GM19463 (cell line): ENCODE measurements around the gene PLPPR3.
A peak's percentile ranks its signal among the peaks of the same experiment; 100 is the strongest.

Experiments
- ATAC-seq: cut with Tn5 transposase; IDR thresholded peaks from one replicate; pipeline ENCODE4 v1.9.1; 2021; ENCODE audit warnings: mild to moderate bottlenecking, moderate library complexity; ENCODE audit not compliant: unreplicated experiment

Gene PLPPR3

DNA sequence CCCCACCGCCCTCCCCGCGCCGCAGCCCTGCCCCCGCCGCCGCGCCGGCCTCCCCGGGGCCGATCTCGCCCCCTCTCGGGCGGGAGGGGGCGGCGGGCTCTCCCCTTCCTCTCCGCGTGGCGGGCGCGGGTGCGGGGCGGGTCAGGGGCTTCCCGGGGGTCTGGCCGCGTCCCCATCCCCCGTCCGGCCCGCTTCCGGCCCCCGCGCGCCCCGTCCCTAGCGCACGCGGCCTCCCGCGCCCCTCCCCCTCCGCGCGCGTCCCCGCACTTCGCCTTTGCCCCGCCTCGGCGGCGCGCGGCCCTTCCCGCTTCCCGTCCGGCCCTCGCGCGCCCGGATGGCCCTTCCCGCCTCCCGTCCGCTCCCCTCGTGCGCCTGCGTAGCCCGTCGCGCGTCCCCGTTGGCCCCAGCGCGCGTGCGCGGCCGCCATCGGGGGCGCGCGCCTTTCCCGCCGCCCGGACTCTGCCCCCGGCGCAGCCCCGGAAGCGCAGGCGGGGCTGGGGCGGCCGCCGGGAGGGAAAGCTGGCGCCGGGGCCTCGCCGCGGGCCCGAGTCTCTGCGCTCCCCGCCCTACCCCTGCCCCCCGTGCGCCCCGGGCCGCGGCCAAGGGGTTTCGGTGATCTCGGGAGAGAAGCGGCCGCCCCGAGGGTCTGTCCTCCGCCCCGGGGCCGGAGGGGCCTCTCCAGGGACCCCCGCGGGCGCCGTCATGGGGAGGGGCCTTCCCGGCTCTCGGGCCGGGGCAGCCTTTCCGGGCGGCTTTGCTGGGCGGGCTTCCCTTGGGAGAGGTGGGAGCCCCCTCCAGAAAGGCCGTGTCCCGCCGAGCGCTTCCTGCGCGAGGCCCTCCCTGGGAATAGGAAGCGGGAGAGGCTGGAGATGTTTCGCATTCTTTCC, 24.0 kb downstream of the PLPPR3 start:
- ATAC-seq, result peak; percentile 36

DNA sequence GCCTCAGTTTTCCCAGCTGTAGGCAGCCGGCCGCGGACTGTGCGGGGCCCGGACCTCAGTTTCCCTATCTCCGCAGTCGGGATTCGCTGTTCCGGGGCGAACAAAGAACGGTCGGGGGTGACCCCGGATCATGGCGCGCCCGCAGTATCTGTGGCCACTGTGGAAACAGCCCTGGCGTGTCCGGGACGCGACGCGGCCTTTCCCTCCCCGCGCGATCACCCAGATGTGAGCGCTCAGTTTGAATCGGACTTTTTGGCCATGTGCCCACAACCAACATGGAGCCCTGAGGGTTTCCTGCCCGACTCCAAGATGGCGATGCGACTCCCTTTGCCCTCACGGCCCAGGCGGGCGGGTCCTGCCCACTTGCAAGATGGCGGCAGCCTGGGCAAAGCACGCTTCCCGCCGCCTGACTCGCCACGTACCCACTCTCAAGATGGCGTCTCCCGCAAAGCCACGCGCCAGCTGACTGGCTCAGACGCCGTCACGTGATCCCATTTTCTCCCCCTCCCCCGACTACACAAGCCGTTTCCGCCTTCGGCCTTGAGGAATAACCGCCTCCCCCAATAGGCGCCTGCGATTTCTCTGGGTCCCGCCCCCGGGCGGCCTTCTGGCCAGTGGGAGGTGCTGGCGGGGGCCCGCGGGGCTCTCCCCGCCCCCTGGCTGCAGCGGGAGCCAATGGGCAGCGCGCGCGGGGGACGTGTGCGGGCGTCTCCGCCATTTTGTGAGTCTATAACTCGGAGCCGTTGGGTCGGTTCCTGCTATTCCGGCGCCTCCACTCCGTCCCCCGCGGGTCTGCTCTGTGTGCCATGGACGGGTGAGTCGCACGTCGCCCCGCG, 24.8 kb downstream of the PLPPR3 start, which contains the start of gene PTBP1:
Gene PTBP1 (plus strand): TSS at position 761 of the 836 bp plus-strand sequence. CDS start 46 bp downstream, at position 807.
- ATAC-seq, result peak; percentile 73

DNA sequence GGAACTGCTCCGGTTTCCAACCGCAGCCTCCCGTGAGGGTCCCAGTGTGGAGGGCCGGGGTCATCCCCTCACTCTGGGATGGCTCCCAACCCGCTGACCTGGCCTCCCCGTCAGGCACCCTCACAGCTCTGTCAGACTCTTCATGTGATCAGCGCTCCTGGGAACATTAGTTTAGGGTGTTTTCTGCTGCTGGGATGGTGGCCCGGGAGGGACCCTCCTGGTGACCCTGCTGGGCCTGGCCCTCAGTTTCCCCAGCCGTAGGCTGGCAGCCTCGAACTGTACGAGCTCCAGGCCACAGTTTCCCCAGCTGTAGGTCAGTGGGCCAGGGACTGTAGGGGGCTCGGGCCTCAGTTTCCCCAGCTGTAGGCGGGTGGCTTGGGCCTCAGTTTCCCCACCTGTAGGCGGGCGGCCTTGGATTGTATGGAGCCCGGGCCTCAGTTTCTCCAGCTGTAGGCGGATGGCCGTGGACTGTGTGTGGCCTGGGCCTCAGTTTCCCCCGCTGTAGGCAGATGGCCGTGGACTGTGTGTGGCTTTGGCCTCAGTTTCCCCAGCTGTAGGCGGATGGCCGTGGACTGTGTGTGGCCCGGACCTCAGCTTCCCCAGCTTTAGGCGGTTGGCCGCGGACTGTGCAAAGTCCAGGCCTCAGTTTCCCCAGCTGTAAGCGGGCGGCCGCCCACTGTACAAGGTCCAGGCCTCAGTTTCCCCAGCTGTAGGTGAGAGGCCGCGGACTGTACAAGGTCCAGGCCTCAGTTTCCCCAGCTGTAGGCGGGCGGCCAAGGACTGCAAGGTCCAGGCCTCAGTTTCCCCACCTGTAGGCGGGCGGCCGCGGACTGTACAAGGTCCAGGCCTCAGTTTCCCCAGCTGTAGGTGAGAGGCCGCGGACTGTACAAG, 25.8 kb downstream of the PLPPR3 start:
- ATAC-seq, result no peak

DNA sequence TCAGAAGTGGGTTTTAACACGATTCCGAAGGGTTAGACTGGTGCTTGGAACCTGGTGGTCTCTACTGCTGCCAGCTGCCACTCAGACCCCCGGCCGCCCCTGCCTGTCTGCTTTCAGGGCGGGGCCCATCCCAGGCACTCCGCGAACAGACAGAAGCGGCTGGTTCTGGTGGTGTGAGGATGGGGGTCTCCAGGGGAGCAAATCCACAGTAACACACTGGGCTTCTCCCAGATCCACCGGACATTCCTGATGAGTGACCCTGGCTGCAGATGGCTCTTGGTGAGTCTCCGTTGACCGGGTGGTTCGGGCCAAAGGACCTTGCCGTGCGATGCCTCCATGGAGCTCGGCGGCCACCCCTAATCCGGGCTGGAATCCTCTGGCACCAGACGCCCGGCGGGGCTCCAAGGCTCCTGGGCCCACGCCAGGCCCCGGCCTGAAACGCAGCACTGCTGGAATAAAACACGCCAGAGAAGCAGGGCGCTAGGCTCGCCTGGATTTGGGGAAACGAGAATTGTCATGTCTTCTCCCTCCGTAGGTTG, 26.6 kb downstream of the PLPPR3 start:
- no peak for ATAC-seq

DNA sequence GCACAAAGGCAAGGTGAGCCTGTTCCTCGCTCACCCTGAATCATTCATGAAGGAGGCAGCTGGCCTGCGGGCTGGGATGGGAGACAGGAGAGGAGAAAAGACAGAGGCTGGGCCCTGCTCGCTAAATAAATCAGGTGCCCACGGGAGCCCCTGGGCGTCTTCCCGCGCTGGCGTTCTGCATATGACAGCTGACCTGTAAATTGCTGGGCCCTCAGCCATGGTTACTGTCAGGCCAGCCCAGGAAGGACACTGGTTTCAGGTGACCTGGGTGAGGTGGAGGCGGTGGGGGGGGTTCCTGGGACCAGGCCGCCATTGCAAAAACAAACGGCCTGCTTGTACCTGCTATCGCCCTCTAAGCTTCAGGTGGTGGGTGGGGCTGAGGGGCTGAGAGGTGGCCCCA, 27.9 kb downstream of the PLPPR3 start:
- no peak for ATAC-seq

DNA sequence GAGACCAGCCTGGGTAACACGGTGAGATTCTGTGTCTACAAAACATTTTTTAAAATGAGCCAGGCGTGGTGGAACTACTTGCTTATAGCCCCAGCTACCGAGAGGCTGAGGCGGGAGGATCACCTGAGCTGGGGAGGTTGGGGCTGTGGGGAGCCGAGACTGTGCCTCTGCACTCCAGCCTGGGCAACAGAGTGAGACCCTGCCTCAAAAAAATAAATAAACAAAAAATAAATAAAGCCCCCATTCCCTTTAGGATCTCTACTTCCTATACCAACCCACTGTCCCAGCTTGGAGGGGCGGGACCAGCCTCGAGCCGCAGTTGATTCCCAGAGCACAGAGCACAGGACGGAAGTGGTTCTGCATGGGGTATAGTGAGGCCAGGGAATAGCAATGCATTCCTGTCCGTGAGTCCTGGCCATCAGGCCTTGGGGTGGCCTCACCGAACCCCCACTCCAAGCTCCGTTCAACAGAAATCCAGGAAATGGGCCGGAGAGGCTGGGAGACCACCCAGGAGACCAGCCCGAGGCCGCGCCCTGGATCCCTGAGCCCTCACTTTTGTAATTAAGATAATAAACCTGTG, 29.4 kb downstream of the PLPPR3 start:
- no peak for ATAC-seq

DNA sequence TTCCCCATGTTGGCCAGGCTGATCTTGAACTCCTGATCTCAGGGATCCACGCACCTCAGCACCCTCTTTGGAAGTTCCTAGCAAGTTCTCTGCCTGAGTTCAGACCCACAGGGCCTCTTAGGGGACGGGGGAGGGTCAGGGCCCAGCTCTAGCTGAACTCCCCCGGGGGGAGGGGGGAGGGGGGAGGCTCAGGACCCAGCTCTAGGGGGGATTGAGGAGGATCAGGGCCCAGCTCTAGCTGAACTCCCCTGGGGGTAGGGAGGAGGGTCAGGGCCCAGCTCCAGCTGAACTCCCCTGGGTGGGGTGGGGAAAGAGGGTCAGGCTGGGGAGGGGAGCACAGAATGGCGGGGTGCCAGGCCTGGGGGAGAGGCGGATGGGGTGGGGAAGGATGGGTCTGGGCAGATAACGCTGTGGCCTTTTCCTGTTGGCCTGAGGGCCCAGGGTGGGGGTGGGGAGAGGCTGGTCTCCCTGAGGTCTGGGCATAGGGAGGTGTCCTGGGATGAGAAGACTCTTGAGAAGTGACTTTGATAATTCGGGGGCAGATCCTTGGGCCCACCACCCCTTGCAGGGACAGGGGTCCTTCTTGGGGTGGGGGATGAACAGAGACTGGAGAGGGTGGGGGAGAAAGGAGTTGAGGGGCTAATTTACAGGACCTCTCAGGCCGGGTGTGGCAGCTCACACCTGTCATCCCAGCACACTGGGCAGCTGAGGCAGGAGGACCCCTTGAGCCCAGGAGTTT, 30.0 kb downstream of the PLPPR3 start:
- no peak for ATAC-seq

DNA sequence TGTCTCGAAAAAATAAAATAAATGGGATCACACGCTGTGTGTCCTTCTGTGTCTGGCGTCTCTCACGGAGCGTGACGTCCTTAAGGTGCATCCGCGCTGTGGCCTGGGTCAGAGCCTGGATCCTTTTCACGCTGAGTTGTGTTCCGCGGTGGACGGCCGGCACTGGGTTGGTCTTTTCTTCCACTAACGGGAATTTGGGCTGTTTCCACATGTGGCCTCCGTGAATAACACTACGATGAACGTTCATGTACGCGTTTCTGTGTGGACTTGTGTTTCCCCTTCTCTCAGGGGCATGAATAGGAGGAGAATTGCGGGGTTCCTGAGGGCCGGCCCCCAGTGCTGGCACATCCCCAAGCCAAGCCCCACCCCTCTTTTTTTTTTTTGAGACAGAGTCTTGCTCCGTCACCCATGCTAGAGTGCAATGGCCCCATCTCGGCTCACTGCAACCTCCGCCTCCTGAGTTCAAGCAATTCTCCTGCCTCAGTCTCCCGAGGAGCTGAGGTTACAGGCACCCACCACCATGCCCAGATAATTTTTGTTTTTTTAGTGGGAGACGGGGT, 30.7 kb downstream of the PLPPR3 start:
- no peak for ATAC-seq

DNA sequence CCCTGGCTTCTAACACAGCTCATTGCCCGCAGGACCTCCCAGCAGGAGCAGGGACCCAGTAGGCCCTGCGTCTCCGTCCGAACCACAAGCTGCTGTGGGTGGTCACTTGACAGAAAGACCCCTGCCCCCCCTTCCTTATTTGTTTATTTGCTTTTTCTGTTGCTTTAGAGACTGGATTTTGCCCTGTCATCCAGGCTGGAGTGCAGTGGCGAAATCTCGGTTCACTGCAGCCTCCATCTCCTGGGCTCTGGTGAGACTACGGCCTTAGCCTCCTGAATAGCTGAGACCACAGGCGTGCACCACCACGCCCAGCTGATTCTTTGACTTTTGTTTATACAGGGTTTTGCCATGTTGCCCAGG, 32.1 kb downstream of the PLPPR3 start:
- no peak for ATAC-seq

DNA sequence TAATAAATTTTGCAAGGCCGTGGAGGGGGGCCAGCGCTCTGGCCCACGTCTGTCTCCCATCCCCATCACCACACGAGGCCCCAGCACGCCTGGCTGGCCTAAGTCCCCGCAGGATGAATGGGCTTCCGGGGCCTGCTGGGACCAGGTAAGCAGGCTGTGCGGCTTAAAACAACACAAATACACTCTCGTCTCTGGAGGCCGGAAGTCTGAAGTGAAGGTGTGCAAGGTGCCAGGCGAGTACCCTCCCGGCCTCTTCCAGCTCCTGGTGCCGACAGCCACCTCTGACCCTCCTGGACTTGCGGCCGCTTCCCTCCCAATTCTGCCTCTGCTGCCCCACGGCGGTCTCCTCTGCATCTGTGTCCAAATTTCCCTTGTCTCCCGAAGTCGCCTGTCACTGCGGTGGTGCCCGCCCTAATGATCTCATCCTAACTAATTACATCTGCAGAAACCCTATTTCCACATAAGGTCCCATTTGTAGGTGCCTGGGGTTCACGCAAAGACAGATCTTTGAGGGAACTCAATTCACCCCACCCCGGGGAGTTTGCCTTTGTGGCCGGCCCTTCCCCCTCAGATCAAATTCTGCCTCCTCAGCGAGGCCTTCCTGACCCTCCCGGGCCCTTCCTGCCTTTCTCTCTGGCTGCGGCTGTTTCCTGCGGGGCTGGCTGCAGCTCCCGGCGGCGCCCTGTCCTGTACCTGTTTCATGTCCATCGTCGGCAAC, 32.6 kb downstream of the PLPPR3 start:
- ATAC-seq, result no peak

DNA sequence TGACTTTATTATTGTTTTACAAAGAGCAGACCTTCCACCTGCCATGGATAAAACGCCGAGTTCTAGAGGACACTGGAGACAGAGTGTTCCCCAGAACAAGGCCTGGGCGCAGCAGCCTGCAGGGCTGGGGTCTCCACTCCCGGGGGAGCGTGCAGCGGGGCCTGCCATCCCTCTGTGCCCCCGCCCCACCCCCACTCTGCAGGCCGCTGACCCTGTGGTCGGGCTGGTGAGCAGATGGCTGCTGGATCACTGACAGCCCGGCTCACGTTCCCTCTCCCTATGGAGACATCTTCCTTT, 33.1 kb downstream of the PLPPR3 start:
- no peak for ATAC-seq

DNA sequence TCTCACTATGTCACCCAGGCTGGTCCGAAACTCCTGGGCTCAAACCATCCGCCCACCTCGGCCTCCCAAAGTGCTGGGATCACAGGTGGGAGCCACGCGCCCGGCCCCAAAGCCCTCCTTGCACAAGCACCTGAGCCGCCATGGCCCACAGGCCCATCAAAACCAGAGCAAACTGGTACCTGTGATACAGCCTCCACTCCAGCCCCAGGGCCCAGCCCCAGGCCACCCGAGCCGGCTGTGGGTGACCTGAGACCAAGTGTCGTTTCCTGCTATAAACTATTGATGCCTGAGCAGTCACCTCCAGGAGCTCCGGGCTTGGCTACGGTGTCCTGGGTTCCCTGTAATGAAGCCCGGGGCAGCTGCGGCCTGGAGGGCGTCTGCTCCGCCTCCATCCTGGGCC, 34.2 kb downstream of the PLPPR3 start:
- ATAC-seq, result no peak

DNA sequence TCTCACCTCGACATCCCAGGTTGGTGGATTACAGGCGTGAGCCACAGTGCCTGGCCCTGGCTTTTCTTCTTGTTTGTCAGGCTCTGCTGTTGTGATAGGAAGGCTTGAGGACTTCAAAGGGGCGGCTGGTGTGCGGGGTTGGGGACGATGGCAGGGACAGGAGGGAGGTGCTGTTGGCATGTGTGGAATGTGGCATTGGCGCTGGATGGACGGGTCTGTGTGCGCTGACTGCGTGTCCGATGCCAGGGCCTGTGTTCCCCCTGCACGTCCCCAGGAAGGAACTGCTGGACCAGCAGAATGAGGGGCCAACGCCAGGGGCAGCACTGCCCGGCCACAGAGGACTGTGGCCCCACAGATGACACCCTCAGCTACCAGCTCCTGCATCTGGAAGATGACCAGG, 37.2 kb downstream of the PLPPR3 start:
- no peak for ATAC-seq

DNA sequence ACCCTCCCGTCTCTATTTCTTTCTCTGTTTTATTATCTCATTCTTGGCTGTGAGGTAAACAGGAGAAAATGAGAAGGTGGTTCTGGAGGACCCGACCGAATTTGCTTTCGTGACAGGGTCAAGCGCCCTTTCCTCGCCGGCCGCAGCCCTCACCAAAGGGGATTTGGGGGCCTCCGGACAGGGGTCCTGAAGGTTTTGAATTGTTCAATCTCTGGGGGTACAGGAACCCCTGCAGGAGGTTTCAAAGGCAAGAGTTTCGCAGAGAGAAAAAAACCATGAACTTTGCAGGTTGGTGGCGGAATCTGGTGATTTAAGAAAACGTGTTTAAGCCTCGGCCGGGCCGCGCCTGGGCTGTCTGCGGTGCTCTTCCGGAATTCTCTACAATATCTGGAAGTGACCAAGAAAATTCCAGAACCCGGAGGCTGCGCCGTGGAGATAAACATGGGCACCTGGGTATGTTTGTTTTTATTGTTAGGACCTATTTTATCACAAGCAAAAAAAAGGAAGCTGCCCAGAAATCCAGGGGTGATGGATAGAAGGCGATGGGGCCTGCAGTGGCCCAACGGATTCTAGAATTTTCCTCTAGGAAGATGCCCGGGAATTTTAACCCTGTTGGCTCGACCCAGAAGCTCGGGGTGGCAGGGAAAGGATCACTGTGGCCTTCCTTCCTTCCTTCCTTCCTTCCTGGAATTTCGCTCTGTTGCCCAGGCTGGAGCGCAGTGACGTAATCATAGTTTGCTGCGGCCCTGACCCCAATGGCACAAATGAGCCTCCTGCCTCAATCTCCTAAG, 38.7 kb downstream of the PLPPR3 start:
- no peak for ATAC-seq

DNA sequence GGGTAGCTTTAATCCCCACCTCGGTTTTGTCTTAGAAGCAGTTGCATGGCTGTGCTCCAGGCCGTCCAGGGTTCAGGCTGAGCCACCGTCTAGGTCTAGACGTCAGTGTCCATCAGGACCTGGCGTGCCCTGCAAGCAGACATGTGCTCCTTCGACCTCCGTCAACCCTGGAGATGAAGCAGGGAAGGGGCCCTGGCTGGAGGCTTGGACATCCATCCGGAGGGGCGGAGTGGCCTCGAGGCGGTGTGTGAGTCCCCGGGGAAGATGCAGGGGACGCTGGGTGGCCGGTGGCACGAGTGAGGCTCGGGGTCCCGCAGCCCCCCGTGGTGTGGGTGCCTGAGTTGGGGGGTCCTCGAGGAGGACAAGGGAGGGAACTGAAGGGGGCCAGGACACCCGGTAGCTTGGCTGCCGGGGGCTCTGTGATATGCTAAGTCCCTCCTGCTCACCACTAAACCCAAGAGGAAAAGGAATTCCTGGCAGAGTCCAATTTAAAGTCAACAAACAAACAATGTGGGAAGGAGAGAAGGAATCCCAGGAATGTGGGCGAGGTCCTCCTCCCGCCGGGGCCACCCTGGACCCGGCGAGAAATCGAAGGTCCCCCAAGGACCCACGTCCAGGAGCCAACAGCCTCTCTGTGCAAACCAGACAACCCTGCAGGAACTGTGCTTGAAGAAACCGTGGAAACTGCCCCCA, 39.4 kb downstream of the PLPPR3 start:
- ATAC-seq, result no peak

DNA sequence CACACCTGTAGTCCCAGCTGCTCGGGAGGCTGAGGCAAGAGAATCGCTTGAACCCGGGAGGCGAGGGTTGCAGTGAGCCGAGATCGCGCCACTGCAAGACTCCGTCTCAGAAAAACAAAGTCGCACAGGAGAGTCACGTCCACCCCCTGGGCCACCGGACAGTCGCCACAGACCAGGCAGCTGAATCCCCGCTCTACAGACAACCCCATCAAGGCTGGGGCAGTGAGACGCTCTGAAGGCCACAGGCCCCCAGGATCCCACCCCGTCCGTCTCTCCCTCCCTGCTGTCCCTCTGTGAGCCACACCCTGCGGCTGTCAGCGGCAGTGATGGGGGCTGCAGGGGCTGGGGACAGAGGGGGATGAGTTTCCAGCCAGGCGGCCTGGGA, 40.0 kb downstream of the PLPPR3 start:
- no peak for ATAC-seq

DNA sequence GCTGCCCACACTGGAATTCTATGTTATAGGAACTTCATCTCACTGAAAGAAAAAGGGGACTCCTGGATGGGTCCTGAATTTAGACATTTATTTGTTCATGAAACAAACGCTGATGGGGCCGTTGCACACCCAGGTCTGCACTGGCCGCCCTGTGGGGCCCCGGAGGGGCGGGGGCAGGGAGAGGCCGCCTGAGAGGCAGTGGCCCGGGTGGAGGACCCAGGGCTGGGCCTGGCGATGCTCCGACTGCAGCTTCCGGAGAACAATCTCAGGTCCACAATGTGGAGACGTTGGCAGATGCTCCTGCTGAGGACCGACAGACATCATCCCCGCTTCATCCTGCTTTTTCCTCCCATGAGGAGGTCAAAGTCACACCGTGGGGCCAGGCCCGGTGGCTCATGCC, 40.8 kb downstream of the PLPPR3 start:
- ATAC-seq, result no peak
